Panc1 (cell line): ENCODE data around the gene PCDH8. TPM values are rescaled to one million over a fixed set of nuclear protein-coding genes. Genes with fewer than 3 reads are reported as not detected.

Experiments
- ATAC-seq: fragments of 200-7000 bp; cut with Tn5 transposase; 2 replicates; pipeline ENCODE4 v1.9.1; 2020; ENCODE audit warnings: mild to moderate bottlenecking, moderate library complexity
- BruUV-seq: library from RNA; stranded (reverse); fragments of 400-500 nt; replicated peaks from 2 replicates; lab custom pipeline; 2021; lab: Mats Ljungman, UMichigan
- CTCF ChIA-PET: fragments of 300-600 bp; sonication (Branson Sonifier 250); formaldehyde crosslinking; loops from one replicate; lab custom pipeline; 2022; ENCODE audit warnings: antibody characterized with exemption; lab: Charles Lee
- POLR2A ChIA-PET: fragments of 300-600 bp; sonication (Branson Sonifier 250); formaldehyde crosslinking; loops from one replicate; lab custom pipeline; 2022; ENCODE audit warnings: antibody characterized with exemption; lab: Charles Lee
- DNase-seq: peaks from one replicate; pipeline ENCODE4 v3.0.0-alpha.2; 2010; ENCODE audit warnings: low read depth, low spot score
- H3K27ac ChIP-seq: 2 replicates; pipeline ENCODE4 v1.5.1; 2011; ENCODE audit warnings: mild to moderate bottlenecking, low read length, inconsistent platforms
- H3K27me3 ChIP-seq: fragments of 200-500 bp; sonication (Bioruptor generic); 2 replicates; pipeline ENCODE4 v1.6.0; 2014; ENCODE audit warnings: low read length, inconsistent platforms; ENCODE audit not compliant: control insufficient read depth, insufficient read depth
- H3K36me3 ChIP-seq: fragments of 200-500 bp; sonication (Bioruptor generic); 2 replicates; pipeline ENCODE4 v1.5.1; 2014; ENCODE audit warnings: inconsistent platforms, mild to moderate bottlenecking, low read length, moderate library complexity; ENCODE audit not compliant: control insufficient read depth, insufficient read depth
- H3K4me1 ChIP-seq: 2 replicates; pipeline ENCODE4 v1.5.1; 2011; ENCODE audit warnings: inconsistent platforms, mild to moderate bottlenecking, low read length, moderate library complexity; ENCODE audit not compliant: control insufficient read depth, insufficient read depth
- H3K4me3 ChIP-seq, 2 experiments: 2 replicates each; pipeline ENCODE4 v1.5.1; 2011 to 2012; ENCODE audit warnings: low read depth in 2 of 2, low read length in 2 of 2, mild to moderate bottlenecking in 2 of 2, inconsistent platforms in 1 of 2, moderate library complexity in 1 of 2
- H3K9me3 ChIP-seq: fragments of 200-500 bp; sonication (Bioruptor generic); 2 replicates; pipeline ENCODE4 v1.5.1; 2014; ENCODE audit warnings: low read depth, mild to moderate bottlenecking, inconsistent platforms, low read length, moderate library complexity; ENCODE audit not compliant: control insufficient read depth, insufficient read depth
- POLR2AphosphoS5 ChIP-seq: IDR thresholded peaks from 2 replicates; pipeline ENCODE4 v1.6.1; 2012; ENCODE audit warnings: mild to moderate bottlenecking, low read depth, low read length, moderate library complexity
- REST ChIP-seq, 2 experiments: IDR thresholded peaks; 2 replicates each; pipeline ENCODE4 v1.6.1; 2011 to 2012; ENCODE audit warnings: low read depth in 2 of 2, control low read depth in 1 of 2, low read length in 1 of 2, mild to moderate bottlenecking in 1 of 2, moderate library complexity in 1 of 2; ENCODE audit not compliant: insufficient read depth in 1 of 2
- SIN3A ChIP-seq: IDR thresholded peaks from 2 replicates; pipeline ENCODE4 v1.6.1; 2012; ENCODE audit warnings: low read depth, mild to moderate bottlenecking, low read length, moderate library complexity, borderline replicate concordance; ENCODE audit not compliant: insufficient read depth
- TCF7L2 ChIP-seq: IDR thresholded peaks from 2 replicates; pipeline ENCODE4 v1.6.1; 2011; ENCODE audit warnings: mild to moderate bottlenecking, low read depth, low read length, inconsistent platforms
- in situ Hi-C: cut with HindIII; loops from 2 replicates; pipeline ENCODE4 v1.10.0; 2016; ENCODE audit warnings: low sequenced_read_pairs, low pct_unique_long_range_greater_than_20kb
- intact Hi-C: fragments of 100-400 bp; cut with micrococcal nuclease; formaldehyde crosslinking; loops from one replicate; pipeline ENCODE4 v1.10.0; 2022; ENCODE audit not compliant: unreplicated experiment
- total RNA-seq: library from RNA; stranded (reverse); gene quantifications from one replicate; pipeline ENCODE4 v1.2.1, GENCODE V29; 2021; ENCODE audit not compliant: unreplicated experiment
- TF ChIP-seq, protein P1 (sequence below): fragments of 450-650 bp; IDR thresholded peaks from 2 replicates; pipeline ENCODE4 v1.5.1; 2017; ENCODE audit warnings: mild to moderate bottlenecking

The PCDH8 gene
- total RNA-seq, 1 experiment from 2014 or later = not detected

DNA sequence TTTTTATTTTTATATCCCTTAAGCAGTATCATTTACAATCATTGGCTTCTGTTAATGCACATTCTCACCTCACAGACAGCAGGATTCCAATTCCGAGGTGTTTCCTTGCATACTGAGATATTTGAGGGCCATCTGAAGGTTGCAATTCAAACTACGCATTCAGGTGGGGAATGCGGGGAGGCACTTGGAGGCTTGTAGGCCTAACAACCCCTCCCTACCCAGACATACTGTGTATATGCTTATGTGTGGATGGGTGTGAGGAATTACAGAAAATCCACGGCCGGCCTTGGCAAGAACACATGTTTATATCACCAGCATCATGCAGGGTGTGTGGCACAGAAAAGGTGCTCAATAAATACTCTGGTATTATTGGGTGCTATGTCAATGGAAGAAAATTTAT, 43.3 kb upstream of the PCDH8 start:
- intact Hi-C loops (no loop called here), in situ Hi-C loops (no loop called here)
- BruUV-seq = no TSS peak
- Histone ChIP-seq H3K27me3 (no peaks in the 10 kb centered on the region), H3K36me3 (no peaks in the 10 kb centered on the region), H3K9me3 (no peaks in the 10 kb centered on the region), H3K4me3 (no peak overlapping the region), H3K27ac (no peak overlapping the region), H3K4me1 (no peaks in the 10 kb centered on the region)
- POLR2A ChIA-PET = no interaction called here
- TF ChIP-seq TCF7L2 = no peak
- TF ChIP-seq, protein P1, sequence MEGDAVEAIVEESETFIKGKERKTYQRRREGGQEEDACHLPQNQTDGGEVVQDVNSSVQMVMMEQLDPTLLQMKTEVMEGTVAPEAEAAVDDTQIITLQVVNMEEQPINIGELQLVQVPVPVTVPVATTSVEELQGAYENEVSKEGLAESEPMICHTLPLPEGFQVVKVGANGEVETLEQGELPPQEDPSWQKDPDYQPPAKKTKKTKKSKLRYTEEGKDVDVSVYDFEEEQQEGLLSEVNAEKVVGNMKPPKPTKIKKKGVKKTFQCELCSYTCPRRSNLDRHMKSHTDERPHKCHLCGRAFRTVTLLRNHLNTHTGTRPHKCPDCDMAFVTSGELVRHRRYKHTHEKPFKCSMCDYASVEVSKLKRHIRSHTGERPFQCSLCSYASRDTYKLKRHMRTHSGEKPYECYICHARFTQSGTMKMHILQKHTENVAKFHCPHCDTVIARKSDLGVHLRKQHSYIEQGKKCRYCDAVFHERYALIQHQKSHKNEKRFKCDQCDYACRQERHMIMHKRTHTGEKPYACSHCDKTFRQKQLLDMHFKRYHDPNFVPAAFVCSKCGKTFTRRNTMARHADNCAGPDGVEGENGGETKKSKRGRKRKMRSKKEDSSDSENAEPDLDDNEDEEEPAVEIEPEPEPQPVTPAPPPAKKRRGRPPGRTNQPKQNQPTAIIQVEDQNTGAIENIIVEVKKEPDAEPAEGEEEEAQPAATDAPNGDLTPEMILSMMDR = no peak
- TF ChIP-seq POLR2AphosphoS5 = no peak
- no peak for TF ChIP-seq REST (IDR thresholded peaks at IDR 0.05; ENCODE audit: insufficient read depth in 1 of 2, low read depth in 2 of 2, low read length in 1 of 2)
- no peak for TF ChIP-seq SIN3A
- no peak for ATAC-seq
- DNase-seq = no peak
- CTCF ChIA-PET = no interaction called here

- in situ Hi-C loops = no loop called here
Observed at GRCh38 chr13:52887165-52887564, 38.7 kb upstream of the PCDH8 start.

More at GRCh38 chr13:52887165-52887564, 38.7 kb upstream of the PCDH8 start:
- ATAC-seq (no peak), DNase-seq (no peak)
- CTCF ChIA-PET = no interaction called here
- no TSS peak for BruUV-seq
- POLR2A ChIA-PET = no interaction called here
- Histone ChIP-seq H3K4me1 (no peaks in the 10 kb centered on the region), H3K36me3 (no peaks in the 10 kb centered on the region), H3K27me3 (no peaks in the 10 kb centered on the region), H3K9me3 (no peaks in the 10 kb centered on the region), H3K4me3 (no peak overlapping the region), H3K27ac (no peak overlapping the region)
- intact Hi-C loops = no loop called here
- TF ChIP-seq SIN3A = no peak
- no peak for TF ChIP-seq POLR2AphosphoS5
- no peak for TF ChIP-seq TCF7L2
- no peak for TF ChIP-seq REST (IDR thresholded peaks at IDR 0.05; ENCODE audit: insufficient read depth in 1 of 2, low read depth in 2 of 2, low read length in 1 of 2)
- TF ChIP-seq, protein P1 = no peak
